ENCODE results near the gene ALDH1A1.

The ALDH1A1 gene

DNA sequence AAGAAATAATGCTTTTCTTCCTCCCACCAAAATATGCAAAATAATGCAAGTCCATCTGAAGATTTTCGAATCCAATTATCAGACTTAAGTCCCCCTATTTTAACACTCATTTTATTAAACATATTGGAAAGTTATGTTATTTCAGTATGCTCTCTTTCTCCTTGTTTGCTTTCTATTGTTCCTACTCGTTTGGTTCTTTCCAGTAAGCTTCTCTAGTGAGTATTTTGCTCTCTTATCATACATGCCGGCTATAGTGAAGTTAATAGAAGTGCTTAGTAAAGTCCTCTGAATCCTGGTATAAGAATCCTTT, 517 bp downstream of the ALDH1A1 start:
- TF ChIP-seq TAF1 (IDR thresholded peaks at IDR 0.05; ENCODE audit: borderline replicate concordance, insufficient read depth, low read length): no peak
- no peak for TF ChIP-seq POLR2AphosphoS5 (IDR thresholded peaks at IDR 0.05; ENCODE audit: low read depth, low read length)
- TF ChIP-seq, protein P1, sequence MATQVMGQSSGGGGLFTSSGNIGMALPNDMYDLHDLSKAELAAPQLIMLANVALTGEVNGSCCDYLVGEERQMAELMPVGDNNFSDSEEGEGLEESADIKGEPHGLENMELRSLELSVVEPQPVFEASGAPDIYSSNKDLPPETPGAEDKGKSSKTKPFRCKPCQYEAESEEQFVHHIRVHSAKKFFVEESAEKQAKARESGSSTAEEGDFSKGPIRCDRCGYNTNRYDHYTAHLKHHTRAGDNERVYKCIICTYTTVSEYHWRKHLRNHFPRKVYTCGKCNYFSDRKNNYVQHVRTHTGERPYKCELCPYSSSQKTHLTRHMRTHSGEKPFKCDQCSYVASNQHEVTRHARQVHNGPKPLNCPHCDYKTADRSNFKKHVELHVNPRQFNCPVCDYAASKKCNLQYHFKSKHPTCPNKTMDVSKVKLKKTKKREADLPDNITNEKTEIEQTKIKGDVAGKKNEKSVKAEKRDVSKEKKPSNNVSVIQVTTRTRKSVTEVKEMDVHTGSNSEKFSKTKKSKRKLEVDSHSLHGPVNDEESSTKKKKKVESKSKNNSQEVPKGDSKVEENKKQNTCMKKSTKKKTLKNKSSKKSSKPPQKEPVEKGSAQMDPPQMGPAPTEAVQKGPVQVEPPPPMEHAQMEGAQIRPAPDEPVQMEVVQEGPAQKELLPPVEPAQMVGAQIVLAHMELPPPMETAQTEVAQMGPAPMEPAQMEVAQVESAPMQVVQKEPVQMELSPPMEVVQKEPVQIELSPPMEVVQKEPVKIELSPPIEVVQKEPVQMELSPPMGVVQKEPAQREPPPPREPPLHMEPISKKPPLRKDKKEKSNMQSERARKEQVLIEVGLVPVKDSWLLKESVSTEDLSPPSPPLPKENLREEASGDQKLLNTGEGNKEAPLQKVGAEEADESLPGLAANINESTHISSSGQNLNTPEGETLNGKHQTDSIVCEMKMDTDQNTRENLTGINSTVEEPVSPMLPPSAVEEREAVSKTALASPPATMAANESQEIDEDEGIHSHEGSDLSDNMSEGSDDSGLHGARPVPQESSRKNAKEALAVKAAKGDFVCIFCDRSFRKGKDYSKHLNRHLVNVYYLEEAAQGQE (IDR thresholded peaks at IDR 0.05; ENCODE audit: insufficient read depth in 1 of 2, low read depth in 2 of 2, low read length in 2 of 2): no peak
- no peak for TF ChIP-seq FOXP2 (optimal IDR thresholded peaks at IDR 0.05; ENCODE audit: borderline replicate concordance, extremely low read depth, extremely low read length, insufficient read depth)
- no peak for TF ChIP-seq SIN3A (IDR thresholded peaks at IDR 0.05; ENCODE audit: borderline replicate concordance, insufficient read depth, low read length)

DNA sequence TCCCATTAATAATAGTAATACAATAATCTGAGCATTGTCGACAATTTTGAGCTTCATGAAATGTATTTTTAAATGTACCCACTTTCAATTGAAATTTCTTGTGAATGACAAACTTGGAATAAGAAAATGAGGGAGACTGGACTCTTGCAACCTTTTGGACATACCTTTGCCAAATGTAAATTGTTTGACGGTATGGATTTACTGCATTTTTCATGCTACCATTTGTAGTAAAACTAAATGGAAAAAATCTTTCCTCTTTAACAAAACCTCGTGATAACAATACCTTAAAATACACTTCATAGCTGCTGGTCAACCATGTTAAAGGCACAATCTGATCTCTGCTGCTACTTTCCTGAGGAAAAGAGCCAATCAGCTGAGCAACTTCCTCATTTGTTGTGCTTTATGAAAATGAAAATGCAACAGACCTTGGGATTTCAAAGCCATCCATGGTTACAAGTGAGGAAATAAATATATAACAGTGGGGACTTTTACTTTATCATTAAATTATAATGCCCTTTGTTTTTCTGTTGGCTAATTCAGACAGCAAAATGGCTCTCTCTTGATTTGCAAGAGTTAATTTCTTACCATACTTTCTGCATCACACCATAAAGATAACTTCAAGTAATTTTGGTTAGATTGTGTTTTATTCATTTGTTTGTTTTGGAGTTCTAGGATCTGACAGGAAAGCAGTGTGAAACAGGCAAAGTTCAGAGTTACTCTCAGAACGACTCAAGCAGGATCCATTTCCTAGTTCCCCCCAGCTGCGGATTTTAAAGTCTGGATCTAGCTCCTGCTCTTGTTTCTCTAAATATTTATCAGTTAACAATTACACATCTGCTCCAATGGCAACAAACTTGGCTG, 1.1 kb downstream of the ALDH1A1 start:
- TF ChIP-seq TAF1 (IDR thresholded peaks at IDR 0.05; ENCODE audit: borderline replicate concordance, insufficient read depth, low read length): no peak
- no peak for TF ChIP-seq POLR2AphosphoS5 (IDR thresholded peaks at IDR 0.05; ENCODE audit: low read depth, low read length)

DNA sequence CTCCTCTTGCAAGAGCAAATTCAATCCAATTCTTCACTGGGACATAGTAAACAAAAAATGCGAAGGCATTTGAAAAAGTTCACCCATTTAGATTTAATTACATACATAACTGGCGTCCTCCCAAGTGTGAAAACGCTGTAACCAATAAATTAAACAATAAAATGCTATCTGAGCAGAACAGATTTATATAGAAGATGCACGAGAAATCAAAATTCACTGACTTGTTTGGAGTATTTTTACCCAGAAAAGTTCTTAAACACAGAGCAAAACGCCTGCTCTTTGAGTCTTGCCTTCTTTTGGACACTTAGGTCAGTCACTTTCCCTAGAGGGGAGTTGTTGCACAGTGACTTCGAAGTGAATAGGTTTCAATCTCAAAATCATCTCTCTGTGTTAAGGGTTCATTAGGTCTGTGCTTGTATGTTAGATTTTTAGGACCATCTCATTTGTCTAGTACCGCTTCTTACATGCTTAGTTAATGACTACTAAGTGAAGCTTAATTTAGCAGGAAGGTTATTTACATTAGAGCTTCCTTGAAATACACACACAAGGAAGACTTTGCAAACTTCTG, 1.9 kb downstream of the ALDH1A1 start:
- no peak for TF ChIP-seq FOXP2 (optimal IDR thresholded peaks at IDR 0.05; ENCODE audit: borderline replicate concordance, extremely low read depth, extremely low read length, insufficient read depth)
- no peak for TF ChIP-seq TAF1 (IDR thresholded peaks at IDR 0.05; ENCODE audit: borderline replicate concordance, insufficient read depth, low read length)
- no peak for TF ChIP-seq POLR2AphosphoS5 (IDR thresholded peaks at IDR 0.05; ENCODE audit: low read depth, low read length)
- TF ChIP-seq, protein P1 (IDR thresholded peaks at IDR 0.05; ENCODE audit: insufficient read depth in 1 of 2, low read depth in 2 of 2, low read length in 2 of 2): no peak
- TF ChIP-seq SIN3A (IDR thresholded peaks at IDR 0.05; ENCODE audit: borderline replicate concordance, insufficient read depth, low read length): no peak

DNA sequence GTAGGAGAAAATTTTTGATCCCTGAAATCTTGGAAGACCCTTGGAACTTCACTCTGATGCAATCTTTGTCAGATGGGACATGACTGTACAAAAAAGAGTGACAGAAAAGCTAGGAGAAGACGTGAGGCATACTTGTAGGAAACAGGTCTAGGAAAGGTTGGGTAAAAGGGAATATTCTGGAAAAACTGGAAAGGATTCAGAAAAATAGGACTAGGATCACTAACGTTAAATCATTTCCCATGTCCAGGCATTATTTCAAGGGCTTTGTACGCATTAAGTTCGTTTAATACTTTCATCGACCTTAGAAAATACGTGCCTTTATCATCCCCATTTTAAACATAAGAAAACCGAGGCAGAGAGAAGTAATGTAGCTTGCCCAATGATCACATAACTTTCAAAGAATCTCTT, 2.9 kb downstream of the ALDH1A1 start:
- TF ChIP-seq POLR2AphosphoS5 (IDR thresholded peaks at IDR 0.05; ENCODE audit: low read depth, low read length): no peak
- TF ChIP-seq, protein P1 (IDR thresholded peaks at IDR 0.05; ENCODE audit: insufficient read depth in 1 of 2, low read depth in 2 of 2, low read length in 2 of 2): no peak
- TF ChIP-seq TAF1 (IDR thresholded peaks at IDR 0.05; ENCODE audit: borderline replicate concordance, insufficient read depth, low read length): no peak
- no peak for TF ChIP-seq SIN3A (IDR thresholded peaks at IDR 0.05; ENCODE audit: borderline replicate concordance, insufficient read depth, low read length)
- no peak for TF ChIP-seq FOXP2 (optimal IDR thresholded peaks at IDR 0.05; ENCODE audit: borderline replicate concordance, extremely low read depth, extremely low read length, insufficient read depth)

DNA sequence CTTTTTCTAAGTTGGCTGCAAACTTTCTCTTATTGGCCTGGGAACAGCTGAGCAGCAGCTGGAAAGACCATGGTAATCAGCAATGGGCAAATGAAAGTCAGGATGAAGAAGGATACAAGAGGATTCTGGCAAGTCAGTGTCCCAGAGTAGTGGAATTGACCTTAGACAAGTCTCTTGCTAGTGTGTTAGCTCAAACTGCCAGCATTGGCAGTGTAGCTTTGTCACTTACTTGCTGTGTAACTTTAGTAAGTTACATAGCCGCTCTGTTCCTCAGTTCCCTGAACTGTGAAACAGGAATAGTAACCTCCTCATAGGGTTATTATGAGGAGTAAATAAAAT, 3.6 kb downstream of the ALDH1A1 start:
- TF ChIP-seq POLR2AphosphoS5 (IDR thresholded peaks at IDR 0.05; ENCODE audit: low read depth, low read length) (no peak), SIN3A (IDR thresholded peaks at IDR 0.05; ENCODE audit: borderline replicate concordance, insufficient read depth, low read length) (no peak), TAF1 (IDR thresholded peaks at IDR 0.05; ENCODE audit: borderline replicate concordance, insufficient read depth, low read length) (no peak), FOXP2 (optimal IDR thresholded peaks at IDR 0.05; ENCODE audit: borderline replicate concordance, extremely low read depth, extremely low read length, insufficient read depth) (no peak)
- TF ChIP-seq, protein P1 (IDR thresholded peaks at IDR 0.05; ENCODE audit: insufficient read depth in 1 of 2, low read depth in 2 of 2, low read length in 2 of 2): no peak
